Islet precursor cell (in vitro differentiated cells): Measurements from ENCODE around the gene CD180.
A peak's percentile ranks its signal among the peaks of the same experiment; 100 is the strongest.

ENCODE experiments used
- DNase-seq: peaks from one replicate; pipeline ENCODE4 v3.0.0-alpha.2; 2018

Gene CD180

GRCh38 chr5:67209141-67209771 lies 12.7 kb upstream of the CD180 start:
- peak; percentile 87 for DNase-seq

GRCh38 chr5:67208403-67208802 lies 11.8 kb upstream of the CD180 start:
- DNase-seq, result no peak

GRCh38 chr5:67206929-67207328 lies 10.3 kb upstream of the CD180 start:
- DNase-seq, result peak; percentile 81

- no peak for DNase-seq
Measured at GRCh38 chr5:67206461-67206860, 9.9 kb upstream of the CD180 start.

- no peak for DNase-seq
Measured at GRCh38 chr5:67205981-67206380, 9.4 kb upstream of the CD180 start.

- DNase-seq, result no peak
Measured at GRCh38 chr5:67204821-67205220, 8.2 kb upstream of the CD180 start.

GRCh38 chr5:67203701-67204074 lies 7.1 kb upstream of the CD180 start:
- DNase-seq, result no peak

GRCh38 chr5:67202828-67203227 lies 6.2 kb upstream of the CD180 start:
- no peak for DNase-seq

- no peak for DNase-seq
Measured at GRCh38 chr5:67201897-67202549, 5.4 kb upstream of the CD180 start.

GRCh38 chr5:67200809-67201562 lies 4.4 kb upstream of the CD180 start:
- no peak for DNase-seq

GRCh38 chr5:67199859-67200258 lies 3.3 kb upstream of the CD180 start:
- no peak for DNase-seq

GRCh38 chr5:67198917-67199316 lies 2.3 kb upstream of the CD180 start:
- no peak for DNase-seq

- no peak for DNase-seq
Measured at GRCh38 chr5:67197536-67197935, 937 bp upstream of the CD180 start.

- no peak for DNase-seq
Measured at GRCh38 chr5:67195406-67196275, 958 bp downstream of the CD180 start.

- no peak for DNase-seq
Measured at GRCh38 chr5:67194166-67194565, 2.4 kb downstream of the CD180 start.

GRCh38 chr5:67193439-67193807 lies 3.2 kb downstream of the CD180 start:
- DNase-seq, result no peak

- DNase-seq, result no peak
Measured at GRCh38 chr5:67192719-67193438, 3.7 kb downstream of the CD180 start.

- peak; percentile 60 for DNase-seq
Measured at GRCh38 chr5:67190861-67191260, 5.7 kb downstream of the CD180 start.

GRCh38 chr5:67190410-67190809 lies 6.2 kb downstream of the CD180 start:
- no peak for DNase-seq

GRCh38 chr5:67189931-67190330 lies 6.7 kb downstream of the CD180 start:
- DNase-seq, result no peak

- no peak for DNase-seq
Measured at GRCh38 chr5:67189079-67189354, 7.6 kb downstream of the CD180 start.

GRCh38 chr5:67188274-67189078 lies 8.1 kb downstream of the CD180 start:
- no peak for DNase-seq
